Prostate gland (tissue), 2 donors: ENCODE results near the gene SLC6A2. TPM values are rescaled to one million over a fixed set of nuclear protein-coding genes. Genes with fewer than 3 reads are reported as not detected.

Experiments used
- DNase-seq: peaks from one replicate; pipeline ENCODE4 v3.0.0-alpha.2; 2019; ENCODE audit warnings: low spot score
- H3K27ac ChIP-seq, 2 donors: fragments of 200-600 bp; sonication (generic); 2 replicates each; pipeline ENCODE4 v1.5.1; 2017 to 2019
- H3K27me3 ChIP-seq: fragments of 200-600 bp; sonication (generic); replicated peaks from 2 replicates; pipeline ENCODE4 v1.5.1; 2019; ENCODE audit not compliant: insufficient read depth
- H3K36me3 ChIP-seq, 2 donors: fragments of 200-600 bp; sonication (generic); 1 replicate in 1 of 2; 2 replicates in 1 of 2; pipeline versions ENCODE4 v1.5.1 to v1.8.1; 2017 to 2019
- H3K4me1 ChIP-seq: fragments of 200-600 bp; sonication (generic); replicated peaks from 2 replicates; pipeline ENCODE4 v1.5.1; 2019
- H3K4me3 ChIP-seq, 2 donors: fragments of 200-600 bp; sonication (generic); 2 replicates each; pipeline ENCODE4 v1.5.1; 2017 to 2019
- H3K9me3 ChIP-seq: fragments of 200-600 bp; sonication (generic); 2 replicates; pipeline ENCODE4 v1.5.1; 2017
- CTCF ChIP-seq, 4 experiments: fragments of 200-600 bp in 2 of 4; fragments of 450-650 bp in 2 of 4; sonication (generic) in 2 of 4; IDR thresholded peaks; 1 replicate in 3 of 4; 2 replicates in 1 of 4; pipeline ENCODE4 v1.5.1; 2016 to 2019; ENCODE audit warnings: antibody characterized with exemption in 4 of 4, mild to moderate bottlenecking in 2 of 4, moderate library complexity in 2 of 4
- POLR2A ChIP-seq: fragments of 450-650 bp; IDR thresholded peaks from one replicate; pipeline ENCODE4 v1.6.1; 2016; ENCODE audit warnings: antibody characterized with exemption, mild to moderate bottlenecking
- POLR2AphosphoS5 ChIP-seq: sonication (generic); formaldehyde crosslinking; IDR thresholded peaks from one replicate; pipeline ENCODE4 v1.6.1; 2017; ENCODE audit warnings: antibody characterized with exemption
- WGBS: methylation state at CpG from one replicate; pipeline ENCODE4 v1.1.5; 2018; 5-methylcytosine and 5-hydroxymethylcytosine counted together
- intact Hi-C: fragments of 100-400 bp; cut with DNase I; formaldehyde crosslinking; loops from one replicate; pipeline ENCODE4 v1.14.2; 2022
- total RNA-seq, 2 donors: library from RNA; depleted of rRNA; stranded (reverse); fragments of >200 nt; gene quantifications; one replicate each; pipeline ENCODE4 v1.1.0, GENCODE V29; 2016

The SLC6A2 gene
- total RNA-seq, 2 donors from 2014 or later: 0.32 to 2.6 TPM

GRCh38 chr16:55709801-55710200 lies 54.0 kb downstream of the SLC6A2 start:
- intact Hi-C loops: loop anchor here (10.0 kb wide), 1 partner anchor 495 kb away; no protein-coding TSS in a partner anchor
- no peak overlapping the region for H3K27ac ChIP-seq
- DNase-seq: no peak
- H3K36me3 ChIP-seq: no peaks in the 10 kb centered on the region
- 75% methylated on average over 5 of the region's 5 CpGs for WGBS
- H3K27me3 ChIP-seq: no peaks in the 10 kb centered on the region
- no peaks in the 10 kb centered on the region for H3K9me3 ChIP-seq
- no peak overlapping the region for H3K4me3 ChIP-seq
- TF ChIP-seq POLR2A (no peak), CTCF (IDR thresholded peaks at IDR 0.05) (no peak), POLR2AphosphoS5 (no peak)
- H3K4me1 ChIP-seq: no peaks in the 10 kb centered on the region

GRCh38 chr16:55710466-55710865 lies 54.7 kb downstream of the SLC6A2 start:
- 24% methylated on average over 2 of the region's 2 CpGs for WGBS
- H3K9me3 ChIP-seq: no peaks in the 10 kb centered on the region
- no peak overlapping the region for H3K27ac ChIP-seq
- H3K4me3 ChIP-seq: no peak overlapping the region
- no peak for DNase-seq
- no peaks in the 10 kb centered on the region for H3K27me3 ChIP-seq
- no peaks in the 10 kb centered on the region for H3K36me3 ChIP-seq
- intact Hi-C loops: loop anchor here (10.0 kb wide), 1 partner anchor 494 kb away; no protein-coding TSS in a partner anchor
- H3K4me1 ChIP-seq: no peaks in the 10 kb centered on the region
- TF ChIP-seq CTCF (IDR thresholded peaks at IDR 0.05) (no peak), POLR2A (no peak), POLR2AphosphoS5 (no peak)

GRCh38 chr16:55711959-55712876 lies 56.4 kb downstream of the SLC6A2 start:
- intact Hi-C loops: loop anchor here (2.0 to 10.0 kb wide), 2 partner anchors 131 to 493 kb away; no protein-coding TSS in a partner anchor
- Histone ChIP-seq H3K27me3 (no peaks in the 10 kb centered on the region), H3K4me1 (no peaks in the 10 kb centered on the region), H3K36me3 (no peaks in the 10 kb centered on the region), H3K27ac (no peak overlapping the region), H3K4me3 (no peak overlapping the region), H3K9me3 (no peaks in the 10 kb centered on the region)
- TF ChIP-seq CTCF (IDR thresholded peaks at IDR 0.05): peak; percentile 41 to 68 (median 62)
- TF ChIP-seq POLR2A: no peak
- TF ChIP-seq POLR2AphosphoS5: no peak
- WGBS: 30% methylated on average over 10 of the region's 10 CpGs
- DNase-seq: peak; percentile 59

GRCh38 chr16:55713103-55713502 lies 57.3 kb downstream of the SLC6A2 start:
- H3K27ac ChIP-seq: no peak overlapping the region
- H3K9me3 ChIP-seq: no peaks in the 10 kb centered on the region
- H3K36me3 ChIP-seq: no peaks in the 10 kb centered on the region
- no peaks in the 10 kb centered on the region for H3K4me1 ChIP-seq
- H3K4me3 ChIP-seq: no peak overlapping the region
- H3K27me3 ChIP-seq: no peaks in the 10 kb centered on the region
- intact Hi-C loops: loop anchor here (2.0 to 10.0 kb wide), 2 partner anchors 130 to 492 kb away; no protein-coding TSS in a partner anchor
- TF ChIP-seq CTCF (IDR thresholded peaks at IDR 0.05) (no peak), POLR2A (no peak), POLR2AphosphoS5 (no peak)
- DNase-seq: no peak
- WGBS: 86% methylated on average over 1 of the region's 1 CpG
